HepG2 (cell line): ENCODE data around the gene FAM131A. TPM values are rescaled to one million over a fixed set of nuclear protein-coding genes. Genes with fewer than 3 reads are reported as not detected.
A peak's percentile ranks its signal among the peaks of the same experiment; 100 is the strongest.

Experiments used
- CENPX ChIP-seq: sonication (generic); formaldehyde crosslinking; IDR thresholded peaks from 2 replicates; pipeline ENCODE4 v1.9.0; 2021; ENCODE audit warnings: mild to moderate bottlenecking, missing genetic modification reagents, moderate library complexity
- DR1 ChIP-seq: sonication (generic); formaldehyde crosslinking; IDR thresholded peaks from 2 replicates; pipeline ENCODE4 v1.8.0; 2021; ENCODE audit warnings: mild to moderate bottlenecking, missing genetic modification reagents, inconsistent platforms
- MAFF ChIP-seq: IDR thresholded peaks from 2 replicates; pipeline ENCODE4 v1.6.1; 2011; ENCODE audit warnings: low read depth, low read length, improper control_type of control experiment
- PHF20 ChIP-seq: sonication (generic); formaldehyde crosslinking; IDR thresholded peaks from 2 replicates; pipeline ENCODE4 v1.5.0; 2020; ENCODE audit warnings: mild to moderate bottlenecking, missing genetic modification reagents
- ZFX ChIP-seq: sonication (generic); formaldehyde crosslinking; IDR thresholded peaks from 2 replicates; pipeline ENCODE4 v1.4.0; 2020; ENCODE audit warnings: mild to moderate bottlenecking, low read depth, missing genetic modification reagents, moderate library complexity
- ZNF30 ChIP-seq: sonication (generic); formaldehyde crosslinking; IDR thresholded peaks from 2 replicates; pipeline ENCODE4 v1.5.0; 2020; ENCODE audit warnings: mild to moderate bottlenecking, missing genetic modification reagents
- ZNF83 ChIP-seq: sonication (generic); formaldehyde crosslinking; IDR thresholded peaks from 2 replicates; pipeline ENCODE4 v1.4.0; 2020; ENCODE audit warnings: missing genetic modification reagents, mild to moderate bottlenecking, borderline replicate concordance
- ZNF841 ChIP-seq: sonication (generic); formaldehyde crosslinking; IDR thresholded peaks from 2 replicates; pipeline ENCODE4 v1.8.1; 2023; ENCODE audit warnings: missing genetic modification reagents, borderline replicate concordance
- polyA plus RNA-seq, 8 experiments: library from polyadenylated mRNA; depleted of rRNA in 3 of 8; stranded (reverse) in 7 of 8; unstranded in 1 of 8; fragments of >200 nt; fragmentation: Illumina TruSeq in 4 of 8; extraction: Trizol in 4 of 8; gene quantifications; 2 replicates each; pipeline versions ENCODE4 v1.2.1 to v1.2.3, GENCODE V29; 2011 to 2016; ENCODE audit warnings: low read depth in 4 of 8, missing spikeins in 1 of 8, mixed read lengths in 1 of 8; ENCODE audit not compliant: insufficient read depth in 1 of 8
- total RNA-seq, 5 experiments: library from RNA; depleted of rRNA; stranded (reverse); fragments of >200 nt; fragmentation: Illumina TruSeq; extraction: Trizol; gene quantifications; 2 replicates each; pipeline ENCODE4 v1.2.3, GENCODE V29; 2016; ENCODE audit warnings: low read depth in 1 of 5
- TF ChIP-seq, protein P1 (sequence below): sonication (generic); formaldehyde crosslinking; IDR thresholded peaks from 2 replicates; pipeline ENCODE4 v1.4.0; 2020; ENCODE audit warnings: mild to moderate bottlenecking, missing genetic modification reagents
- TF ChIP-seq, protein P2 (sequence below): sonication (generic); formaldehyde crosslinking; IDR thresholded peaks from 2 replicates; pipeline ENCODE4 v1.4.0; 2020; ENCODE audit warnings: missing genetic modification reagents
- TF ChIP-seq, protein P3 (sequence below): sonication (generic); formaldehyde crosslinking; IDR thresholded peaks from 2 replicates; pipeline ENCODE4 v1.5.0; 2020; ENCODE audit warnings: missing genetic modification reagents
- TF ChIP-seq, protein P4 (sequence below): IDR thresholded peaks from 2 replicates; pipeline ENCODE4 v1.6.1; 2012; ENCODE audit warnings: low read length, improper control_type of control experiment
- TF ChIP-seq, protein P5 (sequence below): sonication (generic); formaldehyde crosslinking; IDR thresholded peaks from 2 replicates; pipeline ENCODE4 v1.4.0; 2020; ENCODE audit warnings: low read depth, mild to moderate bottlenecking, missing genetic modification reagents

FAM131A gene
- total and polyA plus RNA-seq, 2 of the 13 experiments (the other 11 are each of a cell fraction or from before 2014, with no cell fraction given), result 9.2 to 9.3 TPM

DNA sequence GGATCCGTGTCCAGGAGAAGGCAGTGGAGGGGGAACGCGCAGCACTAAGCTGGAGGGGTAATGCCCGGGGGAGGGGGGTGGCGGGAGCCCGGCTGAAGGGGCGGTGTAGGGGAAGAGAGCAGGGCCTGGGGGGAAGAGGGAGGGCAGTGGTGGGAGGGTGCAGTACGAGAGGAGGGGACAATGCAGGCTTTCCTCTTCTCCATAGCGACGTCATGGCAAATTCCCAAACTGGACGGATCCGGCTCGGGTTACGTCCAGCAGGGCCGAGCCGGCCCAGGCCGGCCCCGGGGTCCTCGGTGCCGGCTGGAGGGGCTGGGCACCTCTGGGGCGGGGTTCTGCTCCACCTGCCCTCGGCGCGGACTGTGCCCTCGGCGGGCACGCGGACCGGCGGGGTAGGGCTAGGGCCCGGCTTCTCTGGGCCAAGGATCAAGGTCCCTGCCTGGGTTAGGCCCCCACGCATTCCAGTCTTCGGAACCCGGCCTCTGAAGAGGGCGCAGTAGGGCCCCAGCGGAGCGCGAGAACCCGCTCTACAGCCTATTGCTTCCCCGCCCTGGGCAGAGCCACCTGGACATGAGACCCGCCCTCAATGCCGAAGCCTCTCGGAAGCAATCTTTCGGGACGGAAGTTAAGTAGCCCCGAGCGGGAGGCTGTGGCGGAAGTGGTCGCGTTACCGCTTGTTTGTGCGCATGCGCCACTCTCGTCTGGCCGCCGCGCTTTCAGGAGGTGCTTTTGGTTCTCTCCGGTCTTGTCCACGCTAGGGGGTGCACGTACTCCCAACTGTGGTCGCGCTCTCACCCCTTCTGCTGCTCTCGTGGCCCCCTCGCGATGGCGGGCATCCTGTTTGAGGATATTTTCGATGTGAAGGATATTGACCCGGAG lies 25.5 kb downstream of the FAM131A start (continued):
- TF ChIP-seq DR1 (peak; percentile 75; the same call in 1 of the 2 replicates), MAFF (no peak), ZFX (peak; percentile 91), ZNF83 (CRISPR knock-in tag) (peak; percentile 28; the same call in 1 of the 2 replicates), PHF20 (CRISPR knock-in tag) (peak; percentile 53), ZNF30 (CRISPR knock-in tag) (no peak), ZNF841 (CRISPR knock-in tag) (peak; percentile 60; the same call in 1 of the 2 replicates), CENPX (CRISPR knock-in tag) (no peak)
- TF ChIP-seq, protein P1, sequence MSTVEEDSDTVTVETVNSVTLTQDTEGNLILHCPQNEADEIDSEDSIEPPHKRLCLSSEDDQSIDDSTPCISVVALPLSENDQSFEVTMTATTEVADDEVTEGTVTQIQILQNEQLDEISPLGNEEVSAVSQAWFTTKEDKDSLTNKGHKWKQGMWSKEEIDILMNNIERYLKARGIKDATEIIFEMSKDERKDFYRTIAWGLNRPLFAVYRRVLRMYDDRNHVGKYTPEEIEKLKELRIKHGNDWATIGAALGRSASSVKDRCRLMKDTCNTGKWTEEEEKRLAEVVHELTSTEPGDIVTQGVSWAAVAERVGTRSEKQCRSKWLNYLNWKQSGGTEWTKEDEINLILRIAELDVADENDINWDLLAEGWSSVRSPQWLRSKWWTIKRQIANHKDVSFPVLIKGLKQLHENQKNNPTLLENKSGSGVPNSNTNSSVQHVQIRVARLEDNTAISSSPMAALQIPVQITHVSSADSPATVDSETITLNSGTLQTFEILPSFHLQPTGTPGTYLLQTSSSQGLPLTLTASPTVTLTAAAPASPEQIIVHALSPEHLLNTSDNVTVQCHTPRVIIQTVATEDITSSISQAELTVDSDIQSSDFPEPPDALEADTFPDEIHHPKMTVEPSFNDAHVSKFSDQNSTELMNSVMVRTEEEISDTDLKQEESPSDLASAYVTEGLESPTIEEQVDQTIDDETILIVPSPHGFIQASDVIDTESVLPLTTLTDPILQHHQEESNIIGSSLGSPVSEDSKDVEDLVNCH (CRISPR knock-in tag), result no peak
- TF ChIP-seq, protein P2, sequence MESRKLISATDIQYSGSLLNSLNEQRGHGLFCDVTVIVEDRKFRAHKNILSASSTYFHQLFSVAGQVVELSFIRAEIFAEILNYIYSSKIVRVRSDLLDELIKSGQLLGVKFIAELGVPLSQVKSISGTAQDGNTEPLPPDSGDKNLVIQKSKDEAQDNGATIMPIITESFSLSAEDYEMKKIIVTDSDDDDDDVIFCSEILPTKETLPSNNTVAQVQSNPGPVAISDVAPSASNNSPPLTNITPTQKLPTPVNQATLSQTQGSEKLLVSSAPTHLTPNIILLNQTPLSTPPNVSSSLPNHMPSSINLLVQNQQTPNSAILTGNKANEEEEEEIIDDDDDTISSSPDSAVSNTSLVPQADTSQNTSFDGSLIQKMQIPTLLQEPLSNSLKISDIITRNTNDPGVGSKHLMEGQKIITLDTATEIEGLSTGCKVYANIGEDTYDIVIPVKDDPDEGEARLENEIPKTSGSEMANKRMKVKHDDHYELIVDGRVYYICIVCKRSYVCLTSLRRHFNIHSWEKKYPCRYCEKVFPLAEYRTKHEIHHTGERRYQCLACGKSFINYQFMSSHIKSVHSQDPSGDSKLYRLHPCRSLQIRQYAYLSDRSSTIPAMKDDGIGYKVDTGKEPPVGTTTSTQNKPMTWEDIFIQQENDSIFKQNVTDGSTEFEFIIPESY, result peak; percentile 33; the same call in 1 of the 2 replicates
- TF ChIP-seq, protein P3, sequence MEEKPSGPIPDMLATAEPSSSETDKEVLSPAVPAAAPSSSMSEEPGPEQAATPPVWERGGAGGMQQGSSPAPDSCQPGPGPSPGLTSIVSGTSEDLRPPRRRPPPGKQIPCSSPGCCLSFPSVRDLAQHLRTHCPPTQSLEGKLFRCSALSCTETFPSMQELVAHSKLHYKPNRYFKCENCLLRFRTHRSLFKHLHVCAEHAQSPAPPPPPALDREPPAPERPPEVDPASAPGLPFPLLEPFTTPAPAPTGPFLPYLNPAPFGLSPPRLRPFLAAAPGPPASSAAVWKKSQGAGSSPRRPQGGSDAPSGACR (CRISPR knock-in tag), result 0 out of 2 replicates have a peak, but pooled peaks have one; percentile 5
- TF ChIP-seq, protein P4, sequence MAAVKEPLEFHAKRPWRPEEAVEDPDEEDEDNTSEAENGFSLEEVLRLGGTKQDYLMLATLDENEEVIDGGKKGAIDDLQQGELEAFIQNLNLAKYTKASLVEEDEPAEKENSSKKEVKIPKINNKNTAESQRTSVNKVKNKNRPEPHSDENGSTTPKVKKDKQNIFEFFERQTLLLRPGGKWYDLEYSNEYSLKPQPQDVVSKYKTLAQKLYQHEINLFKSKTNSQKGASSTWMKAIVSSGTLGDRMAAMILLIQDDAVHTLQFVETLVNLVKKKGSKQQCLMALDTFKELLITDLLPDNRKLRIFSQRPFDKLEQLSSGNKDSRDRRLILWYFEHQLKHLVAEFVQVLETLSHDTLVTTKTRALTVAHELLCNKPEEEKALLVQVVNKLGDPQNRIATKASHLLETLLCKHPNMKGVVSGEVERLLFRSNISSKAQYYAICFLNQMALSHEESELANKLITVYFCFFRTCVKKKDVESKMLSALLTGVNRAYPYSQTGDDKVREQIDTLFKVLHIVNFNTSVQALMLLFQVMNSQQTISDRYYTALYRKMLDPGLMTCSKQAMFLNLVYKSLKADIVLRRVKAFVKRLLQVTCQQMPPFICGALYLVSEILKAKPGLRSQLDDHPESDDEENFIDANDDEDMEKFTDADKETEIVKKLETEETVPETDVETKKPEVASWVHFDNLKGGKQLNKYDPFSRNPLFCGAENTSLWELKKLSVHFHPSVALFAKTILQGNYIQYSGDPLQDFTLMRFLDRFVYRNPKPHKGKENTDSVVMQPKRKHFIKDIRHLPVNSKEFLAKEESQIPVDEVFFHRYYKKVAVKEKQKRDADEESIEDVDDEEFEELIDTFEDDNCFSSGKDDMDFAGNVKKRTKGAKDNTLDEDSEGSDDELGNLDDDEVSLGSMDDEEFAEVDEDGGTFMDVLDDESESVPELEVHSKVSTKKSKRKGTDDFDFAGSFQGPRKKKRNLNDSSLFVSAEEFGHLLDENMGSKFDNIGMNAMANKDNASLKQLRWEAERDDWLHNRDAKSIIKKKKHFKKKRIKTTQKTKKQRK, result no peak
- TF ChIP-seq, protein P5, sequence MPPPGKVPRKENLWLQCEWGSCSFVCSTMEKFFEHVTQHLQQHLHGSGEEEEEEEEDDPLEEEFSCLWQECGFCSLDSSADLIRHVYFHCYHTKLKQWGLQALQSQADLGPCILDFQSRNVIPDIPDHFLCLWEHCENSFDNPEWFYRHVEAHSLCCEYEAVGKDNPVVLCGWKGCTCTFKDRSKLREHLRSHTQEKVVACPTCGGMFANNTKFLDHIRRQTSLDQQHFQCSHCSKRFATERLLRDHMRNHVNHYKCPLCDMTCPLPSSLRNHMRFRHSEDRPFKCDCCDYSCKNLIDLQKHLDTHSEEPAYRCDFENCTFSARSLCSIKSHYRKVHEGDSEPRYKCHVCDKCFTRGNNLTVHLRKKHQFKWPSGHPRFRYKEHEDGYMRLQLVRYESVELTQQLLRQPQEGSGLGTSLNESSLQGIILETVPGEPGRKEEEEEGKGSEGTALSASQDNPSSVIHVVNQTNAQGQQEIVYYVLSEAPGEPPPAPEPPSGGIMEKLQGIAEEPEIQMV (CRISPR knock-in tag), result peak; percentile 67; the same call in 1 of the 2 replicates
